GM18505 (cell line): ENCODE results near the gene C1orf198.
"Not testable (repeated sequence)": the region's sequence is repeated elsewhere in the genome, so short reads cannot be mapped to it uniquely, and the experiment has no call there.

Experiments used
- ATAC-seq: cut with Tn5 transposase; IDR thresholded peaks from one replicate; pipeline ENCODE4 v1.9.1; 2021; ENCODE audit not compliant: unreplicated experiment
- POLR2A ChIP-seq: IDR thresholded peaks from 4 replicates; pipeline ENCODE4 v1.6.1; 2011; ENCODE audit warnings: borderline replicate concordance; ENCODE audit not compliant: insufficient read depth, insufficient read length; ENCODE audit errors: extremely low read depth

C1orf198 gene

GRCh38 chr1:230848235-230848634 lies 20.1 kb downstream of the C1orf198 start:
- no peak for ATAC-seq
- no peak for TF ChIP-seq POLR2A

GRCh38 chr1:230845184-230845583 lies 23.1 kb downstream of the C1orf198 start:
- not testable (repeated sequence) for ATAC-seq

- no peak for TF ChIP-seq POLR2A
- ATAC-seq = no peak
Measured at GRCh38 chr1:230844561-230844960, 23.8 kb downstream of the C1orf198 start.

- no peak for ATAC-seq
Measured at GRCh38 chr1:230843503-230844309, 24.6 kb downstream of the C1orf198 start.

GRCh38 chr1:230842801-230843200 lies 25.5 kb downstream of the C1orf198 start:
- no peak for ATAC-seq
- TF ChIP-seq POLR2A = no peak

More at GRCh38 chr1:230843503-230844309, 24.6 kb downstream of the C1orf198 start:
- TF ChIP-seq POLR2A = no peak

- no peak for ATAC-seq
- no peak for TF ChIP-seq POLR2A
Measured at GRCh38 chr1:230839173-230839572, 29.1 kb downstream of the C1orf198 start.

- no peak for TF ChIP-seq POLR2A
- no peak for ATAC-seq
Measured at GRCh38 chr1:230836793-230837192, 31.5 kb downstream of the C1orf198 start.

- ATAC-seq = no peak
- no peak for TF ChIP-seq POLR2A
Measured at GRCh38 chr1:230836347-230836746, 32.0 kb downstream of the C1orf198 start.

- no peak for TF ChIP-seq POLR2A
- no peak for ATAC-seq
Measured at GRCh38 chr1:230834292-230834691, 34.0 kb downstream of the C1orf198 start.

GRCh38 chr1:230833511-230833910 lies 34.8 kb downstream of the C1orf198 start:
- ATAC-seq = no peak
- TF ChIP-seq POLR2A = no peak

GRCh38 chr1:230832476-230832875 lies 35.8 kb downstream of the C1orf198 start:
- TF ChIP-seq POLR2A = no peak
- ATAC-seq = no peak

GRCh38 chr1:230831771-230832170 lies 36.5 kb downstream of the C1orf198 start:
- no peak for ATAC-seq
- TF ChIP-seq POLR2A = no peak

- no peak for TF ChIP-seq POLR2A
- ATAC-seq = no peak
Measured at GRCh38 chr1:230828421-230828820, 39.9 kb downstream of the C1orf198 start.

GRCh38 chr1:230827801-230828200 lies 40.5 kb downstream of the C1orf198 start:
- no peak for TF ChIP-seq POLR2A
- ATAC-seq = no peak
